Hepatic stellate cell (primary cell): ENCODE data around the gene HES4.

Experiments
- DNase-seq: peaks from one replicate; pipeline ENCODE4 v3.0.0; 2011; ENCODE audit warnings: low spot score

HES4 gene

GRCh38 chr1:965526-966134 is 34.3 kb downstream of the HES4 start:
- no peak for DNase-seq

GRCh38 chr1:964691-965525 is 35.0 kb downstream of the HES4 start:
- no peak for DNase-seq

- DNase-seq, result no peak
Measured at GRCh38 chr1:963746-964525, 36.0 kb downstream of the HES4 start.

DNA sequence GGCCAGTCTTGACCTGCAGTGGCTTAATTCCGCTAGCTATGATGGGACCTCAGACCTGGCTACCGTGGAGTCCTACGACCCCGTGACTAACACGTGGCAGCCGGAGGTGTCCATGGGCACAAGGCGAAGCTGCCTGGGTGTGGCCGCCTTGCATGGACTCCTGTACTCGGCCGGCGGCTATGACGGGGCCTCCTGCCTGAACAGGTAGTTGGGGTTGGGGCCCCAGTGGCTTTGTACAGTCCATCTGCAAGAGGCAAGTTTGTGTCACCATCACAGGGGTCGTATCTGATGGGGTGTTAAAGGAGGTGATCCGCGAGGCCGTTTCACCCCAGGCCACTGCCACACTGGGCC is 36.6 kb downstream of the HES4 start:
- no peak for DNase-seq

DNA sequence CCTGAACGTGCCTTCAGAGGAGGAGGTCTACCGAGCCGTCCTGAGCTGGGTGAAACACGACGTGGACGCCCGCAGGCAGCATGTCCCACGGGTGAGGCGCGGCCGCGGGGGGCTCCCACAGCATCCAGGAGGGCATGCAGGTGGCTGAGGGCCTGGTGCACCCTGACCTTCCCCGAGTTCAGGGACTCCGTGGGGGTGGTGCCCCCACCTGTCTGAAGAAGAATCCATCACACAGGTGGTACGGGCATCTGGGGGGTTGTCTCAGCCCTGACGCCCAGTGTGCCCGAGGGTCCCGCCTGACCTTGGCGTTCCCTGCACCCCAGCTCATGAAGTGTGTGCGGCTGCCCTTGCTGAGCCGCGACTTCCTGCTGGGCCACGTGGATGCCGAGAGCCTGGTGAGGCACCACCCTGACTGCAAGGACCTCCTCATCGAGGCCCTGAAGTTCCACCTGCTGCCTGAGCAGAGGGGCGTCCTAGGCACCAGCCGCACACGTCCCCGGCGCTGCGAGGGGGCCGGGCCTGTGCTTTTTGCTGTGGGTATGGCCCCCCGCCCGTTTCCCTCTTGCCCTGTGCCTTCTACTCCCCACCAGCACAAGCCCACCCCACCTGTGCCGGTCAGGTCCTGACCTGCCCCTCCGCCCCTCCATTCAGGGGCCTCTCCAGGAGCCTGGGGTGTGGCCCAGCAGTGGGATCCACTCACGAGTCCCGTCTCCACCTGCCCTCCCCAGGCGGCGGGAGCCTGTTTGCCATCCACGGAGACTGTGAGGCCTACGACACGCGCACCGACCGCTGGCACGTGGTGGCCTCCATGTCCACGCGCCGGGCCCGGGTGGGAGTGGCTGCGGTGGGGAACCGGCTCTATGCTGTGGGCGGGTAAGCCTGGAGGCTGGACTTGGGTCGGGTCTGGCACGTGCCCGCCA is 37.3 kb downstream of the HES4 start:
- no peak for DNase-seq

- no peak for DNase-seq
Measured at GRCh38 chr1:961132-961669, 38.7 kb downstream of the HES4 start.

GRCh38 chr1:960363-961131 is 39.4 kb downstream of the HES4 start, which contains the start of gene KLHL17:
Gene KLHL17 (plus strand): TSS chr1:960584. CDS start chr1:960694, 110 bp downstream.
- peak; percentile 88 for DNase-seq

- DNase-seq, result no peak
Measured at GRCh38 chr1:959731-960362, 40.0 kb downstream of the HES4 start.

DNA sequence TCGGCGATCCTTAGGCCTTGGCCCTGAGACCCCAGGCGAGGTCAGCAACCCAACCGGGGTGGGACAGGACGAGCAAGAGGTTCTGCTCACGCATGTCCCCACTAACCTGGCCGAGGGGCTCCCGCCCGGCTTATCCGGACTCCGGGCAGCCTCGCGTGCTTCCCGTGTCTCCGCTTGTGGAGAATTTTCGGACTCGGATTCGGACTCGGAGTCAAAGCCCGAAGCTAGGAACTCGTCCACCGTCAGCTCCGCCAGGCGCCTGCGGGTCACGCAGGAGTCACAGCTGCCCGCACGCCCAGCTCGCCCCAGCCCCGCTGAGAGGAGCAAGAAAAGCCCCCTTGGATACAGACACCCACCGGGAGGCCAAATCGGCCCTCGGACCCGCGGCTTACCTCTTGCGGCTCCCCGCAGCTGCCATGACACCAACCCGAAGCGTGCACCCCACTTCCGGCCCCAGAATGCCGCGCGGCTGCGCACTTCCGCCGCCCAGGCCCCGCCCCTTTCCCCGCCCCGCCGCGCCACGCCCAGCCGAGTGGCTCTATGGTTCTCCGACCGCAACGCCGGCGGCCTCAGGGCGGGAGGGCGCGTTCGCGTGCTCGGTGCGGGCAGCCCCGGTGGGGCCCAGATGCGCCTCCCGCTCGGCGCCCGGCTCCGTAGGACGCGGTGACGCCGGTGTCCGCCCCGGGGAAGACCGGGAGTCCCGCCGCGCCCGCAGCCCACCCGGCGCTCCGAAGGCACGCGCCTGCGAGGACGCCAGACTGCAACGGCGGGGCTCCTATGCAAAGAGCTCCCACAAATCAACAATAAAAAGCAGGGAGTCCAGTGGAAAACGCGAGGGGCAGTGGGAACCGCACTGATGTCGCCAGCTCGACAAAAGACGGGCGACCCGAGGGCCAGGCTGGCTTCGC is 40.8 kb downstream of the HES4 start, which contains the start of gene NOC2L:
NOC2L (minus strand) TSS at position 434 of the 908 bp plus-strand sequence; CDS start at position 418, 16 bp downstream.
- DNase-seq, result peak; percentile 92

DNA sequence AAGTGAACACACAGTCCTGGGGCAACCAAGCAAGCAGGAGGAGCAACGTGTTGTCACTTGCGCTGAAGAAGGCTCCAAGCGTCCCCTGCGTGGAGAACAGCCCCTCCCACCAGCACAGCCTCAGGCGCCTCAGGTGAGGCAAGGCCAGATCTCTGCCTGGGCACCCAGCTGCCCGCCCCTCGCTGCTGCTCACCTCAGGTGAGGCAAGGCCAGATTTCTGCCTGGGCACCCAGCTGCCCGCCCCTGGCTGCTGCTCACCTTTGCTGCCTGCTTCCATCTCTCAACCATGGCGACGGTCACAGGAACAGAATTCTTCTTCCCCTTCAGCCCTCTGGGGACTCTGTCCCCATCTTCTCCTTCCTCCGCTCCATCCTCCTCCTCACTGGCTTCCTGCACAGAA is 43.3 kb downstream of the HES4 start:
- no peak for DNase-seq

GRCh38 chr1:955474-955873 is 44.4 kb downstream of the HES4 start:
- DNase-seq, result no peak

- DNase-seq, result no peak
Measured at GRCh38 chr1:954927-955326, 45.0 kb downstream of the HES4 start.

GRCh38 chr1:953524-954320 is 46.2 kb downstream of the HES4 start:
- DNase-seq, result no peak

DNA sequence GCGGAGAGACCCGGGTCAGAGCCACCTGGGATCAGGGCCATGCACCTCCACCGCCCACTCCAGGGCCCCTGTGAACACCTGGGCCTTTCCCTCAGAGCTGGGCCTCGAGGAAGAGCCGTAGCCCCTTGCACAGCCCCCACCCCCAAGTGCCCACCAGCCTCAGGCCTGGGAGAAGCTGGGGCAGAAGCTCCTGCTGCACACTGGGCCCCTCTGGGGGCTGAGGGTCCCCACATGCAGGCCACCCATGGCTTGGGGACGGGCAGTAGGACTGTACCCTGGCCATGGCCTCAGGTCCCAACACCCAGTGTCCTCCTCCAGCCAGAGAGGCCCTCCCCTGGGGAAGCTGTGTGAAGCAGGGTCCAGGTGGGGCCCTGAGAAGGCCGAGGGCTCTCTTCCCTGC is 47.3 kb downstream of the HES4 start:
- no peak for DNase-seq

DNA sequence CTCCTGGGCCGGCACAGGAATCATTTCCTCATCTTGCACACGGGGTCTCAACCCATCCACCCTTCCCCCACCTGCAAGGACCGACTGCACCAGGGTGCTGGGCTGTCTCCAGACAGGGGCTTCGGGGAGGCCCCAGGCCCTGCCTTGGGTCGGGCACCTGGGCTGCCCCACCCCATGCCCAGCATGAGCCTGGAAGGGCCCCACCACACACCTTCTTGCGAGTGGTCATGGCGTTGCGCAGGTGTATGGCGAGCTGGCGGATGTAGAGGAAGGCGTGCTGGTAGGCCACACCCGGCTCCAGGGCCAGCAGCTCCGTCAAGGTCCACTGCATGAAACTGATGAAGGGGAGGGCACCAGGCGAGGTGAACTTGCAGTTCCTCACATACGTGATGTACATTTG is 47.7 kb downstream of the HES4 start:
- DNase-seq, result no peak

- no peak for DNase-seq
Measured at GRCh38 chr1:951364-951763, 48.5 kb downstream of the HES4 start.

- no peak for DNase-seq
Measured at GRCh38 chr1:950881-951280, 49.0 kb downstream of the HES4 start.

DNA sequence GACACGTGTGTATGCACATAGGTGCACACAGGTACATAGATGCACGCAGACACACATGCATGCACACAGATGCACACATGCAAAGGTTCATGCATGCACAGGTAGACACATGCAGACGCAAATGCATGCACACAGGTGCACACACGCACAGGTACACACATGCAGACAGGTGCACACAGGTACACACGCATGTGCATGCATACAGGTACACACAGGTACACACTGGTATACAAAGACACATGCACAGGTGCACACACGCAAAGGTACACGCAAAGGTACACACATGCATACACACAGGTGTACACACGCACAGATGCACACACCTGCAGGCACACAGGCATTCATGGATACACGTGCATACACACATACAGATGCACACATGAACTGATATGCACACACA is 49.6 kb downstream of the HES4 start:
- no peak for DNase-seq
